Neural cell (in vitro differentiated cells): ENCODE measurements around the gene CBFA2T2. TPM values are rescaled to one million over a fixed set of nuclear protein-coding genes. Genes with fewer than 3 reads are reported as not detected.

Experiments
- H2AFZ ChIP-seq: fragments of 200-600, 300-800 bp; sonication (generic), shearing (Covaris generic); 2 replicates; pipeline ENCODE4 v1.6.0; 2014; ENCODE audit warnings: low read depth, mild to moderate bottlenecking, antibody characterized with exemption, low read length, moderate library complexity
- H3F3A ChIP-seq: fragments of 200-600 bp; shearing (Covaris generic); 2 replicates; pipeline ENCODE4 v1.6.1; 2016; ENCODE audit warnings: mild to moderate bottlenecking, moderate library complexity, mixed read lengths, antibody characterized with exemption, low read length; ENCODE audit not compliant: insufficient read depth, poor library complexity, severe bottlenecking
- H3K27ac ChIP-seq: fragments of 200-600, 300-800 bp; sonication (generic), shearing (Covaris generic); 2 replicates; pipeline ENCODE4 v1.5.1; 2014; ENCODE audit warnings: mild to moderate bottlenecking, low read length, moderate library complexity
- H3K27me3 ChIP-seq: fragments of 300-800, 200-600 bp; sonication (generic), shearing (Covaris generic); 2 replicates; pipeline ENCODE4 v1.6.0; 2014; ENCODE audit warnings: mild to moderate bottlenecking, low read depth, low read length, moderate library complexity; ENCODE audit not compliant: insufficient read depth
- H3K36me3 ChIP-seq: fragments of 300-800, 200-600 bp; sonication (generic), shearing (Covaris generic); 2 replicates; pipeline ENCODE4 v1.5.1; 2014; ENCODE audit warnings: mild to moderate bottlenecking, antibody characterized with exemption, low read length, moderate library complexity; ENCODE audit not compliant: insufficient read depth
- H3K4me2 ChIP-seq: fragments of 300-800, 200-600 bp; sonication (generic), shearing (Covaris generic); 2 replicates; pipeline ENCODE4 v1.6.0; 2014; ENCODE audit warnings: mild to moderate bottlenecking, low read length
- H3K4me3 ChIP-seq: fragments of 300-800, 200-600 bp; sonication (generic), shearing (Covaris generic); 2 replicates; pipeline ENCODE4 v1.5.1; 2014; ENCODE audit warnings: mild to moderate bottlenecking, low read length, moderate library complexity
- H3K79me2 ChIP-seq: fragments of 200-600 bp; shearing (Covaris generic); replicated peaks from 2 replicates; pipeline ENCODE4 v1.6.0; 2014; ENCODE audit warnings: mild to moderate bottlenecking, low read length, moderate library complexity; ENCODE audit not compliant: insufficient read depth
- H3K9ac ChIP-seq: fragments of 300-800, 200-600 bp; sonication (generic), shearing (Covaris generic); 2 replicates; pipeline ENCODE4 v1.6.1; 2016; ENCODE audit warnings: mild to moderate bottlenecking, low read length, mixed read lengths
- H3K9me2 ChIP-seq: fragments of 200-600 bp; shearing (Covaris generic); 2 replicates; pipeline ENCODE4 v1.6.1; 2016; ENCODE audit warnings: mild to moderate bottlenecking, low read length, mixed read lengths; ENCODE audit not compliant: insufficient read depth
- H3K9me3 ChIP-seq: fragments of 200-600, 300-800 bp; sonication (generic), shearing (Covaris generic); 2 replicates; pipeline ENCODE4 v1.6.1; 2016; ENCODE audit warnings: mild to moderate bottlenecking, mixed run types, low read length, moderate library complexity, mixed read lengths
- H4K20me1 ChIP-seq: fragments of 200-600 bp; shearing (Covaris generic); 2 replicates; pipeline ENCODE4 v1.6.1; 2016; ENCODE audit warnings: mild to moderate bottlenecking, mixed run types; ENCODE audit not compliant: insufficient read depth
- CTCF ChIP-seq: fragments of 450-650 bp; IDR thresholded peaks from 2 replicates; pipeline ENCODE4 v1.5.1; 2014; ENCODE audit warnings: antibody characterized with exemption, mild to moderate bottlenecking, moderate library complexity; ENCODE audit not compliant: poor library complexity, severe bottlenecking
- EP300 ChIP-seq: fragments of 450-650 bp; conservative IDR thresholded peaks from 2 replicates; pipeline ENCODE4 v1.6.1; 2014; ENCODE audit warnings: antibody characterized with exemption, mild to moderate bottlenecking, moderate library complexity; ENCODE audit not compliant: poor library complexity, severe bottlenecking
- EZH2 ChIP-seq: fragments of 200-600, 300-800 bp; shearing (Covaris generic), sonication (generic); IDR thresholded peaks from 2 replicates; pipeline ENCODE4 v1.6.1; 2014; ENCODE audit warnings: antibody characterized with exemption, low read length, borderline replicate concordance, mild to moderate bottlenecking; ENCODE audit not compliant: insufficient read depth, poor library complexity, severe bottlenecking
- MXI1 ChIP-seq: fragments of 450-650 bp; conservative IDR thresholded peaks from 2 replicates; pipeline ENCODE4 v1.6.1; 2014; ENCODE audit warnings: antibody characterized with exemption, mild to moderate bottlenecking; ENCODE audit not compliant: poor library complexity, severe bottlenecking
- POLR2AphosphoS5 ChIP-seq: IDR thresholded peaks from 2 replicates; pipeline ENCODE4 v1.6.1; 2012
- RAD21 ChIP-seq: fragments of 450-650 bp; conservative IDR thresholded peaks from 2 replicates; pipeline ENCODE4 v1.6.1; 2014; ENCODE audit warnings: antibody characterized with exemption, mild to moderate bottlenecking, moderate library complexity
- REST ChIP-seq: IDR thresholded peaks from 2 replicates; pipeline ENCODE4 v1.6.1; 2012; ENCODE audit warnings: borderline replicate concordance
- SMC3 ChIP-seq: fragments of 450-650 bp; conservative IDR thresholded peaks from 2 replicates; pipeline ENCODE4 v1.6.1; 2014; ENCODE audit warnings: antibody characterized with exemption, mild to moderate bottlenecking, moderate library complexity; ENCODE audit not compliant: poor library complexity
- TAF1 ChIP-seq: IDR thresholded peaks from 2 replicates; pipeline ENCODE4 v1.6.1; 2012; ENCODE audit warnings: low read depth
- polyA plus RNA-seq: library from polyadenylated mRNA; depleted of rRNA; stranded (reverse); fragments of >200 nt; gene quantifications from 2 replicates; pipeline ENCODE4 v1.2.3, GENCODE V29; 2014

The CBFA2T2 gene
- polyA plus RNA-seq, 1 donor from 2014 or later, result 15.9 TPM

DNA sequence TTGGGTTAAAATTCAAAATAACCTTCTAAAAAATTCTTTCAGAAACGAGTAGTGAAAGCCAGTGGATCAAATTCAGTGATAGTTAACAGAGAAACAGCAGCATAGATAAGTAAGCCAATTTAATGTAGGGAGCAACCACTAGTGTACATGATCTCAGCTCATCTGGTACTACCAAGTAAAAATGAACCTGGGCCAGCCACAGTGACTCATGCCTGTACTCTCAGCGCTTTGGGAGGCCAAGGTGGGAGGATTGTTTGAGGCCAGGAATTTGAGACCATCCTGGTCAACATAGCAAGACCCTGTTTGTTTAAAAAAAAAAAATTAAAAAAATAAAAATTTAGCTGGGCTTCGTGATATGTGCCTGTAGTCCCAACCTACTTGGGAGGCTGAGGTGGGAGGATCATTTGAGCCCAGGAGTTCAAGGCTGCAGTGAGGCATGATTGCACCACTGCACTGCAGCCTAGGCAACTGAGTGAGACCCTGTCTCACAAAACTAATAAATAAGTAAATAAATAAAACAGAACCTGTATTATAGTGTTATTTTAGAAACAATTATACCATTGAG is 32.4 kb downstream of the CBFA2T2 start:
- Histone ChIP-seq H3K79me2 (no peaks in the 10 kb centered on the region), H3K9me3 (no peaks in the 10 kb centered on the region), H3K27ac (no peak overlapping the region), H3K4me2 (no peak overlapping the region), H4K20me1 (no peaks in the 10 kb centered on the region), H3F3A (no peaks in the 10 kb centered on the region), H3K9me2 (no peaks in the 10 kb centered on the region), H3K27me3 (no peaks in the 10 kb centered on the region), H3K4me3 (no peak overlapping the region), H3K9ac (no peak overlapping the region), H2AFZ (no peak overlapping the region), H3K36me3 (no peaks in the 10 kb centered on the region)
- TF ChIP-seq SMC3 (no peak), CTCF (no peak), RAD21 (no peak), POLR2AphosphoS5 (no peak), MXI1 (no peak), TAF1 (no peak), EZH2 (no peak), EP300 (no peak), REST (no peak)

DNA sequence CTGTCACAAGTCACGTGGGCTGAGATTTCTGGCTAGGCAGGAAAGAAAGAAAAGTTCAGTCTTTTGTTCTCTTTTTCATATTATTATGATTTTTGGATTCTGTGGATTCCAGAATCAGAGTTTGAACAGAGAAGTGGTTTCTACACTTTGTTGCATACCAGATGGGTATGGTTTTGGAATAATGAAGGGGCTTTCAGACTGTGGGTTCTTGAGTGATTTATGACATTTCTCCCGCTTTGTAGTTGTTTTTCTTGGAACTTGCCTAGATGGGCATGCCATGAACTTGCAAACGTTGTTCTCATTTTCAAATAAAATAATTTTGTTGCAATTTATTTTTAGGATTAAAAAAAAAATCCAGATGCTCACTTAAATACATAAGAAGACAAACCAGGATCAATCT is 34.4 kb downstream of the CBFA2T2 start:
- Histone ChIP-seq H3K79me2 (no peaks in the 10 kb centered on the region), H2AFZ (no peak overlapping the region), H4K20me1 (no peaks in the 10 kb centered on the region), H3K27me3 (no peaks in the 10 kb centered on the region), H3K4me2 (no peak overlapping the region), H3K9me2 (no peaks in the 10 kb centered on the region), H3K9me3 (no peaks in the 10 kb centered on the region), H3K9ac (no peak overlapping the region), H3K4me3 (no peak overlapping the region), H3K27ac (no peak overlapping the region), H3F3A (no peaks in the 10 kb centered on the region), H3K36me3 (no peaks in the 10 kb centered on the region)
- TF ChIP-seq RAD21, result no peak
- TF ChIP-seq REST, result no peak
- TF ChIP-seq POLR2AphosphoS5, result no peak
- no peak for TF ChIP-seq TAF1
- TF ChIP-seq EZH2, result no peak
- no peak for TF ChIP-seq SMC3
- no peak for TF ChIP-seq EP300
- TF ChIP-seq MXI1, result no peak
- no peak for TF ChIP-seq CTCF
